Suppressor macrophage treated with lipopolysaccharide for 4 hours (primary cell): ENCODE results near the gene PLIN3.
"Not testable (repeated sequence)": the region's sequence is repeated elsewhere in the genome, so short reads cannot be mapped to it uniquely, and the experiment has no call there.

Source experiments
- DNase-seq: peaks from one replicate; pipeline ENCODE4 v3.0.0-alpha.2; 2020

PLIN3 gene

GRCh38 chr19:4845975-4846374, 21.5 kb downstream of the PLIN3 start:
- not testable (repeated sequence) for DNase-seq

GRCh38 chr19:4844348-4845179, 22.9 kb downstream of the PLIN3 start:
- no peak for DNase-seq

GRCh38 chr19:4843647-4843965, 23.9 kb downstream of the PLIN3 start:
- DNase-seq = no peak

GRCh38 chr19:4839192-4839591, 28.3 kb downstream of the PLIN3 start:
- DNase-seq = no peak

- DNase-seq = no peak
These were observed 34.7 kb downstream of the PLIN3 start for GRCh38 chr19:4832776-4833175.

GRCh38 chr19:4831979-4832340, 35.5 kb downstream of the PLIN3 start:
- DNase-seq = not testable (repeated sequence)

GRCh38 chr19:4831304-4831978, 36.0 kb downstream of the PLIN3 start, which contains the start of gene TICAM1:
TSS of gene TICAM1 (minus strand) at chr19:4831712. CDS start at chr19:4818377, 13,335 bp downstream.
- peak; percentile 97 for DNase-seq

GRCh38 chr19:4830768-4831265, 36.6 kb downstream of the PLIN3 start:
- no peak for DNase-seq

- no peak for DNase-seq
These were observed 37.1 kb downstream of the PLIN3 start for GRCh38 chr19:4830332-4830731.

- DNase-seq = peak; percentile 54
These were observed 38.3 kb downstream of the PLIN3 start for GRCh38 chr19:4829001-4829712.

- DNase-seq = no peak
These were observed 43.9 kb downstream of the PLIN3 start for GRCh38 chr19:4823577-4823976.

- not testable (repeated sequence) for DNase-seq
These were observed 45.1 kb downstream of the PLIN3 start for GRCh38 chr19:4822354-4822753.

GRCh38 chr19:4821265-4821664, 46.2 kb downstream of the PLIN3 start:
- no peak for DNase-seq

GRCh38 chr19:4817467-4818277, 49.8 kb downstream of the PLIN3 start:
- DNase-seq = no peak

- no peak for DNase-seq
These were observed 50.6 kb downstream of the PLIN3 start for GRCh38 chr19:4816950-4817278.

GRCh38 chr19:4816202-4816949, 51.1 kb downstream of the PLIN3 start:
- no peak for DNase-seq

GRCh38 chr19:4815426-4816201, 51.9 kb downstream of the PLIN3 start:
- peak; percentile 90 for DNase-seq

- DNase-seq = no peak
These were observed 52.6 kb downstream of the PLIN3 start for GRCh38 chr19:4814625-4815425.

- DNase-seq = peak; percentile 79
These were observed 55.9 kb downstream of the PLIN3 start for GRCh38 chr19:4811328-4812131.
